Tibial nerve (tissue), 4 donors: ENCODE data around the gene RBM41.

Experiments
- CTCF ChIP-seq, 5 experiments: fragments of 200-600 bp in 3 of 5; fragments of 450-650 bp in 2 of 5; sonication (generic) in 3 of 5; IDR thresholded peaks; one replicate each; pipeline ENCODE4 v1.5.1; 2016 to 2019; ENCODE audit warnings: antibody characterized with exemption in 5 of 5, mild to moderate bottlenecking in 3 of 5, moderate library complexity in 2 of 5
- EP300 ChIP-seq, 2 donors: sonication (generic); formaldehyde crosslinking; IDR thresholded peaks; one replicate each; pipeline ENCODE4 v1.6.1; 2017; ENCODE audit warnings: antibody characterized with exemption in 2 of 2, mild to moderate bottlenecking in 1 of 2

GRCh38 chrX:107154787-107155620 lies 36.4 kb upstream of the RBM41 start:
- no peak for TF ChIP-seq CTCF (IDR thresholded peaks at IDR 0.05)
- TF ChIP-seq EP300 (IDR thresholded peaks at IDR 0.05), result no peak
